Esophagus squamous epithelium (tissue), 4 donors: ENCODE measurements around the gene TFF2.

Experiments
- CTCF ChIP-seq, 6 experiments: fragments of 450-650 bp in 4 of 6; fragments of 200-600 bp in 2 of 6; sonication (generic) in 2 of 6; IDR thresholded peaks; one replicate each; pipeline ENCODE4 v1.5.1; 2016 to 2019; ENCODE audit warnings: antibody characterized with exemption in 6 of 6, mild to moderate bottlenecking in 4 of 6, moderate library complexity in 4 of 6
- POLR2A ChIP-seq, 4 donors: fragments of 450-650 bp; IDR thresholded peaks; one replicate each; pipeline ENCODE4 v1.6.1; 2017; ENCODE audit warnings: antibody characterized with exemption in 4 of 4, mild to moderate bottlenecking in 4 of 4, moderate library complexity in 3 of 4

DNA sequence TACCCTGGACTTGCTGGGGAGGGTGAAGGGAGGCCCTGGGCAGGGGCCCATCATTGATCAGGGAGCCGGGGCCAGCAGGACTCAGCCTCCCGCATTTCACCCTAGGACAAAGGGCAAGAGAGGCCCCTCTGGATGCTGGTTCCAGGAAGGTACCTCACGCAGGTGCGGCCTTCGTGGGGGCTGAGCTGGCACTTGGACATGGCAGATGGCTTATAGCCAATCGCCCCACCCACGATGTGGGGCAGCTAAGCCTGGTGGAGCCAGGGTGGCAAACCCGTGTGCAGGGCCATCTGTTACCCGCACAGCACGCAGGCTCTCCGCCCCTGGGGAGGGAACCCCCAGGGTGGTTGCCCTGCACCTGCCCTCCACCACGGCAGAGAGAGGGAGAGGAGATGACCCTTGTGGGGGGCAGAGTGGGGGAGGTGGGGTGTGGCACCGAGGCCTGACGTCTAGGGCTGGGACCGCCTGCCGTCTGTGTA lies 38.1 kb downstream of the TFF2 start:
- TF ChIP-seq CTCF (IDR thresholded peaks at IDR 0.05) (no peak), POLR2A (IDR thresholded peaks at IDR 0.05) (no peak)
